Iris pigment epithelial cell (primary cell): ENCODE results near the gene ZC3H18.

Experiments used
- DNase-seq: peaks from one replicate; pipeline ENCODE4 v3.0.0-alpha.2; 2011; ENCODE audit warnings: low read depth

The ZC3H18 gene

GRCh38 chr16:88532434-88533241 is 37.6 kb upstream of the ZC3H18 start:
- no peak for DNase-seq

DNA sequence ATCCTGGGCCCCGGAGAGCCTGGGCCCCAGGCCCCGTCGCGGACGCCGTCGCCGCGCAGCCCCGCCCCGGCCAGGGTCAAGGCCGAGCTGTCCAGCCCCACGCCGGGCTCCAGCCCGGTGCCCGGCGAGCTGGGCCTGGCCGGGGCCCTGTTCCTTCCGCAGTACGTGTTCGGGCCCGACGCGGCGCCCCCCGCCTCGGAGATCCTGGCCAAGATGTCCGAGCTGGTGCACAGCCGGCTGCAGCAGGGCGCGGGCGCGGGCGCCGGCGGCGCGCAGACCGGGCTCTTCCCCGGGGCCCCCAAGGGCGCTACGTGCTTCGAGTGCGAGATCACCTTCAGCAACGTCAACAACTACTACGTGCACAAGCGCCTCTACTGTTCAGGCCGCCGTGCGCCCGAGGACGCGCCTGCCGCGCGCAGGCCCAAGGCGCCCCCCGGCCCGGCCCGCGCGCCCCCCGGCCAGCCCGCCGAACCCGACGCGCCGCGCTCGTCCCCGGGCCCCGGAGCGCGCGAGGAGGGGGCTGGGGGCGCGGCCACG is 36.8 kb upstream of the ZC3H18 start:
- peak; percentile 69 for DNase-seq

DNA sequence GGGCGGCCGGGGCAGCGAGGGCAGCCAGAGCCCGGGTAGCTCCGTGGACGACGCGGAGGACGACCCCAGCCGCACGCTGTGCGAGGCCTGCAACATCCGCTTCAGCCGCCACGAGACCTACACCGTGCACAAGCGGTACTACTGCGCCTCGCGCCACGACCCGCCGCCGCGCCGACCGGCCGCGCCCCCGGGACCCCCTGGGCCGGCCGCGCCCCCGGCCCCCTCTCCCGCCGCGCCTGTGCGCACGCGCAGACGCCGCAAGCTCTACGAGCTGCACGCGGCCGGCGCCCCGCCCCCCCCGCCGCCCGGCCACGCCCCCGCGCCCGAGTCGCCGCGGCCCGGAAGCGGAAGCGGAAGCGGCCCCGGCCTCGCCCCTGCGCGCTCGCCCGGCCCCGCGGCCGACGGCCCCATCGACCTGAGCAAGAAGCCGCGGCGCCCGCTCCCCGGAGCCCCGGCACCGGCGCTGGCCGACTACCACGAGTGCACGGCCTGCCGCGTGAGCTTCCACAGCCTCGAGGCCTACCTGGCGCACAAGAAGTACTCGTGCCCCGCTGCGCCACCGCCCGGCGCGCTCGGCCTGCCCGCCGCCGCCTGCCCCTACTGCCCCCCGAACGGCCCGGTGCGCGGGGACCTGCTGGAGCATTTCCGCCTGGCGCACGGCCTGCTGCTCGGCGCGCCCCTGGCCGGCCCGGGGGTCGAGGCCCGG is 36.1 kb upstream of the ZC3H18 start:
- DNase-seq: peak; percentile 51

- DNase-seq: peak; percentile 67
Measured at GRCh38 chr16:88534638-88535190, 35.5 kb upstream of the ZC3H18 start.

DNA sequence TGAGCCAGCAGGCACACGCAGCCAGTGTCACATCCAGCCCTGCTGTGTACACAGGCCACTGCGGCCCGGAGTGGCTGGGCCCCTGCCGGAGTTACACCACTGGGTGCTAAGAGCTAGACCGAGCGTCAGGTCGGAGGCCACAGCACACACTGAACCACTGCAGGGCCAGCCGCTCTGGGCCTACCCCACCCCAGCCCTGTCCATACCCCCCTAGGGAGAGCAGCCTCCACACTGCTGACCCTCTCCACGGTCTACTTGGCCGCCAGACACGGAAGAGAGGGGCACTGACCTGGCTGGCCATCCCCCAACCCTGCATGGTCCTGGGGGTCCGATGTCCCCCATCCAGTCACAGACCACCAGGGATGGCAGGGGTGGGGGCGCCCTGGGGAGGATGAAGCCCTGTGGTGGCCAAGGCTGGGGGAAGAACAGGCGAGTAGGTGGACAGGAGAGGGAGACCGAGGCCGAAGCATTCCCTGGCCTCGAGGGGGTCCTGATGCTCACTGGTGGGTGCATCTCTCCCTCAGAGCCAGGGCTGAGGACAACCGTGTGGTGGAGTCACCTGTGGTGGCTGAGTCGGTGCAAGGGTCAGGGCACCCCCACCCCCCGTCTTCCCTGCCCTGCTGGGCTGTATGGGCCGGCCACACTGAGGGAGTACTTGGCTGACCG is 34.9 kb upstream of the ZC3H18 start:
- no peak for DNase-seq

- no peak for DNase-seq
Measured at GRCh38 chr16:88535857-88536222, 34.4 kb upstream of the ZC3H18 start.

- DNase-seq: no peak
Measured at GRCh38 chr16:88536510-88536909, 33.7 kb upstream of the ZC3H18 start.

DNA sequence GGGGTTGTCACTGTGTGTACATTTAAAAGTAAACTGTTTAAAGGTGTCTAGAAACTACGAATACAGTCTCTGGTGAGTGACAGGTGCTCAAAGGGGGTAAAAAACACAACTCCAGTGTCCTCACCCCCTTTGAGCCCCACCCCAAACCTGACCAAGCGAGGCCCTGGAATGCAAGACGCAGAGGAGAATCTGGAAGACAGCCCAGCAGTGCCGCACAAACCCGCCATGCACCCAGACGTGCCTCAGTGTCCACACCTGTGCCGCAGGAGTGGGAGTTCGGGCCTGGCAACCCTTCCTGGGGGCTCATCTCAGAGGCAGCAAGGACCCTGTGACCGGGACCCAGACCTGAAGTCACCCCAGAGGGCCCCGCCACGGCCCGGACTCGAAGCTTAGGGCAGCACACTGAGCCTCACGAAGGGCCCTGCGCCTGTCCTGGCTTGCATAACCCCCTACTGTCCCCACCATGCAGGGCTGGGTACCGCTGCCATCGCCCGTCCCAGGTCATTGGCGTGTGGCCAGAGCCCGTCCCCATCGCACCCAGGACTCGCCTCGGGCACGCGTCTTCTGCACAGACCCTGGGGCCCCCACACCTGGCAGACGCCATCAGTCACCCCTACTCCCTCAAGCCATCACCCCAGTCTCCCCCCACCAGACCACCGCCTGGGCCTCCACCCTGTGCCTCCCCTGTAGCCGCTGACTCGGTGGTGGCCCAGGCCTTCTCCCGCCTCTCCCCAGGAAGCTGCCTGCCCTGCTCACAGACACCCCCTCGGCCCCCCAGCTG is 33.0 kb upstream of the ZC3H18 start:
- DNase-seq: no peak

DNA sequence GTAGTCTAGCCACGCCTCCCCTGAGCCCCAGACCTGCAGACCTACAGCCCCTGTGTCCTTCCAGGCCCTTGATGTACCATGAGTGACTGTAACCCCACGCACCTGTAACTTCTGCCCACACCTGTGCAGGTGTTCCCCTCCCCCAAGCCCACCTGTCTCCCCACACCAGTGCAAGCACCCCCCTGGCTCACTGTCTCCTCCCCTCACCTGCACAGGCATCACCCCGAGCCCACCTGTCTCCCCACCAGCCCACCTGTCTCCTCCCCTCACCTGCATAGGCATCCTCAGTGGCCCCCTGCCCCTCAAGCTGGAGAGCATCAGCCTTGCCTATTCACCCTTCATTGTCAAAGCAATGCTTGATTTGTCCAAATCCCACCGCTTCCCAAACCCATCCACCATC is 32.3 kb upstream of the ZC3H18 start:
- no peak for DNase-seq

GRCh38 chr16:88538366-88539060 is 31.7 kb upstream of the ZC3H18 start:
- no peak for DNase-seq

DNA sequence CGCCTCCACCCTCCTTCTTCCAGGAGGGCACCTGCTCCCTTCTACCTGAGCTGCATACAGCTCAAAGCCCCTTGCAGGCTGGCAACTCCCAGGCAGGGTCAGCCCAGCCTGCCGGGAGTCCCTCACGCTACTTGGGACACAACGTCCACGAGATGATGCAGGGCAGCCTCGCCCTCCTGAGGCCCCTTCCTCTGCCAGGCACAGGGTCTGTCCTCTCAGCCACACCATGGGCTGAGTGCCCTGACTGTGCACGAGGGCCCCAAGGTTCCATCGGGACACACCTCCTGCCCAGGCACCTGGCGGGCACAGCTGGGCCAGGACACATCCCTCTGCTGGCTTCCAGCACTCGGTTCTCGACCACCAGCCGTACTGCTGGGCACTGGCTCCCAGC is 30.9 kb upstream of the ZC3H18 start:
- DNase-seq: no peak

DNA sequence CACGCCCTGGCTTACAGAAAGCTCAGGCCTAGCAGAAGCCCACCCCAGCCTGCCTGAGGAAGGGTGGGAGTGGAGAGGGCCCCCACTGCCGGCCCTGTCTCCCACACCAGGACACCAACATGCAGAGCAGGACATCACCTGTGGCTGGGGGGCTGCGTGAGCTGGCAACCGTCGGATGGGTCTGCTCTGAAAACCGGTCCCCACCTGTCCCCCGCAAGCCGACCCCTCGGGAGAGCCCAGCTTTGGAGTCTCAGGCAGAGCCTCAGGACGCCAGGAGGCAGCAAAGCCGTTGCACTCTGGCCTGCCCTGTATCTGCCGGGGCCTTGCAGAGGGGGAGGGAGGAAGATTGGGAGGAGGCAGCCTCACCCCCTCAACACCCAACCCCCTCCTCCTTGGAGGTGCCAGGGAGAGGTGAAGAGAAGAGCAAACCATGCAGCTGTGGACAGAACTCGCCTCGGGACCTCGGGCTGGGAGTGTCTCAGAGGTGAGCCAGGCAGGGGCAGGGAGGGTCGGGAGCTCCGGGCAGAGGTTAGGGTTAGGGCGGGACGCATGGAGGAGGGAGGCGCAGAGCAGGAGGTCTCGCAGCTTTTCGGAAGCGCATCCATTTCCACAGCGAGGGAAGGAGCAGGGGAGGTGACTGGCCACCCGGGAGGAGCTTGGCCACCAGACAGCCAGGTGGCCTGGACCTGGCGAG is 30.4 kb upstream of the ZC3H18 start:
- no peak for DNase-seq

DNA sequence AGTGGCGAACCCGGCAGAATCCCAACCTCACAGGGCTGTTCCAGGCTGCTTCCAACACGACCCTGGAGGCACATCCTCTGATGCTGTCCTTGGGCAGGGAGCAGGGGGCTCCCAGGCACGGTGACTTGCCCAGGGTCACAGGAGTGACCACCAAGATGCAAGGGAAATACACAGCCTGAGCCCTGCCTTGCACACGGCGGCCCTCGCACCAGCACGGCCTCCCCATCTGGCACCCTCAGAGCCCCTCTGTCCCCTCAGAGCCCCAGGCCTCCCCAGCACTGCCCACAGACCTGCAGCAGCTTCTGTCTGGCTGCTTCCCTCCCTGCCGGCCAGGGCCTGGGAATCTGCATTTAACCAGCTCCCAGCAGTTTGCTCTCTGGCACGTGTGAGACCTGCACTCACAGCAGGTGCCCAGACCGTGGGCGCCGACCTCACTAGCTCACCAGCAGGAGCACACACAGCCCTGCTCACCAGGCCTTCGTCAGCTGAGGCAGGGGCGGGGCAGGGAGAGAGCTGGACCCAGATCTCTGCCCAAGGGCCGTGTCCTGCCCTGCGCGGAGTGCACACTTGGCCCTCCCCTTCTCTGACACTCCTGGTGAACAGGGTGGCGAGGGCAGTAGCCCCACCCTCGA is 29.7 kb upstream of the ZC3H18 start:
- DNase-seq: no peak

DNA sequence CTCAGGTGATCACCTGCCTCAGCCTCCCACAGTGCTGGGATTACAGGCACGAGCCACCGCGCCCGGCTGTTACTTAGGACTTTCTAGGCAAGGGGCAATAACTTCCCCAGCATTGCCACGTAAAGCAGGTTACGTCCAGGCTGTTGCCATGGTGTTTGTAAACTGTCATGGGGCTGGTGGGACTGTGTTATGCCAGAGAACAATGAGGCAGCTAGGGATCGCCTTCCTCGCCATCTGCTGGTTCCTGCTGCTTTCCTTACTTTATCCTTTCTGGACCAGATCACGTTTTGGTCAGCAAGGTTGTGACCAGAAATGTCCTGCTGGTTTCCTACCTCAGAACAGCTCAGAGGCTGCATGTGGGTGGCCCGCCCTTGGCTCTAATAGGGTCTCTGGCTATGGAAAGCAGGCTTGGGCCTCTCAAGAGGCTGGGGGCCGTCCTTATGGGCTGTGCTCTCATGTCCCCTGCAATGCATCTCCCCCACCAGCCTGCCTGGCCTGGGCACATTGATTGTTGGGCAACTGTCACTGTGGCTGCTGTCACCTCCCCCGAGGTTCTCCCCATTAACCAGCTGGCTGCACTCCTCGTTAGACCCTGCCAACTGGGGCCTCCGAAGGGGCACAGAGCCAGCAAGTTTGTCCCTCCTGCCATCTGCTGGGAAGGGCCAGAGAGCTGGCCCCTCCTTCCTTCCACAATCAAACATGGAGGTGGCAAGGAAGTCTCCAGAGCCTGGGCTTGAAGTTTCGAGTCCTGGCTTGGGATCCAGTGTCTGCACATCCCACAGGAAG is 28.2 kb upstream of the ZC3H18 start:
- no peak for DNase-seq

- DNase-seq: no peak
Measured at GRCh38 chr16:88543230-88543813, 26.9 kb upstream of the ZC3H18 start.

DNA sequence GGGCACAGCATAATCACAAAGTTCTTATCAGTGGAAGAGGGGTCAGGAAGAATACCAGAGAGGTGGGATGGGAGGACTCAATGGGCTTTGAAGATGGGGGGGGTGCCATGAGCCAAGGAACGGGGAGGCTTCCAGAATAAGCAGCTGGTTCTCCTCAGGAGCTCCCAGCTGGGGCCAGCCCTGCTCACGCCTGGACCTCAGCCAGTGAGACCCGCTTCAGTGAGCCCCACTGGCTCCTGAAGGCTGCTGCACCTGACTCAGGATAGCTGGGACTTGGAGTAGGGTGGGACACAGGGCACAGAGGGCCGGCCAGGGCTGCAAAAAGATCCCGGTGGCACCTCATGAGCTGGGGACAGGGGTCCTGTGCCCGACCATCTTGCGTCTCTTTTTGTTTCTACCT is 24.4 kb upstream of the ZC3H18 start:
- DNase-seq: no peak

- DNase-seq: no peak
Measured at GRCh38 chr16:88548131-88548874, 21.9 kb upstream of the ZC3H18 start.

DNA sequence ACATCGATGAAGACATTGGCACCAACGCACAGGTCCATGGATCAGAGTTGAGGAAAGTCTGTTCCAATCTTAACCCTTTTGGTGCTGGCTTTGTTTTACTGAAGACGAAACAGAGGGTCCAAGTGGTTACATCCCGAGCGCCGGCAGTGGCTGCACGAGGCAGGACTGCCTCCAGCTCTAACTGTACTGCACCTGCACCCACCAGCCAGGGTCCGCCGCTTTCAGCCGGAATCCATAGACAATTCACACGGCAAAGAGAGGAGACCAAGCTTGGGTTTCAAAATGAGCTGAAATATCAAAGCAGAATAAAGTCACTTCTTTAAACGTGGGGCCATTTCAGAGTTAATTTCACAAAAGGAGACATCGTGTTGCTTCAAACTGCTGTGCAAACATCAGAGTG is 21.2 kb upstream of the ZC3H18 start:
- no peak for DNase-seq
